GM23338 (cell line): ENCODE measurements around the gene PLOD3.

ENCODE experiments used
- EZH2 ChIP-seq: fragments of 200-600 bp; sonication (generic); IDR thresholded peaks from one replicate; pipeline ENCODE4 v1.8.0; 2017; ENCODE audit warnings: antibody characterized with exemption, mild to moderate bottlenecking, low read depth; ENCODE audit not compliant: unreplicated experiment
- POLR2AphosphoS5 ChIP-seq: IDR thresholded peaks from 2 replicates; pipeline ENCODE4 v1.6.1; 2016; ENCODE audit warnings: antibody characterized with exemption, low read depth
- ZNF331 ChIP-seq: fragments of 250-450 bp; sonication (Bioruptor Pico); IDR thresholded peaks from 2 replicates; pipeline ENCODE4 v1.5.0; 2020; ENCODE audit warnings: low read depth, mild to moderate bottlenecking, moderate library complexity
- TF ChIP-seq, protein P1 (sequence below), 2 experiments: fragments of 200-600 bp in 1 of 2; sonication (generic) in 1 of 2; conservative IDR thresholded peaks; 2 replicates each; pipeline versions ENCODE4 v1.5.1 to v1.6.1; 2016 to 2017; ENCODE audit warnings: antibody characterized with exemption in 2 of 2, low read depth in 2 of 2, mild to moderate bottlenecking in 2 of 2, moderate library complexity in 1 of 2

GRCh38 chr7:101239951-101240220 is 22.5 kb upstream of the PLOD3 start:
- no peak for TF ChIP-seq EZH2
- TF ChIP-seq, protein P1, sequence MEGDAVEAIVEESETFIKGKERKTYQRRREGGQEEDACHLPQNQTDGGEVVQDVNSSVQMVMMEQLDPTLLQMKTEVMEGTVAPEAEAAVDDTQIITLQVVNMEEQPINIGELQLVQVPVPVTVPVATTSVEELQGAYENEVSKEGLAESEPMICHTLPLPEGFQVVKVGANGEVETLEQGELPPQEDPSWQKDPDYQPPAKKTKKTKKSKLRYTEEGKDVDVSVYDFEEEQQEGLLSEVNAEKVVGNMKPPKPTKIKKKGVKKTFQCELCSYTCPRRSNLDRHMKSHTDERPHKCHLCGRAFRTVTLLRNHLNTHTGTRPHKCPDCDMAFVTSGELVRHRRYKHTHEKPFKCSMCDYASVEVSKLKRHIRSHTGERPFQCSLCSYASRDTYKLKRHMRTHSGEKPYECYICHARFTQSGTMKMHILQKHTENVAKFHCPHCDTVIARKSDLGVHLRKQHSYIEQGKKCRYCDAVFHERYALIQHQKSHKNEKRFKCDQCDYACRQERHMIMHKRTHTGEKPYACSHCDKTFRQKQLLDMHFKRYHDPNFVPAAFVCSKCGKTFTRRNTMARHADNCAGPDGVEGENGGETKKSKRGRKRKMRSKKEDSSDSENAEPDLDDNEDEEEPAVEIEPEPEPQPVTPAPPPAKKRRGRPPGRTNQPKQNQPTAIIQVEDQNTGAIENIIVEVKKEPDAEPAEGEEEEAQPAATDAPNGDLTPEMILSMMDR (conservative IDR thresholded peaks at IDR 0.05; ENCODE audit: low read depth in 2 of 2), result no peak
- no peak for TF ChIP-seq ZNF331 (CRISPR knock-in tag)
- TF ChIP-seq POLR2AphosphoS5, result no peak
